Renal cortical epithelial cell (primary cell): ENCODE data around the gene BRIP1. TPM values are rescaled to one million over a fixed set of nuclear protein-coding genes. Genes with fewer than 3 reads are reported as not detected.
A peak's percentile ranks its signal among the peaks of the same experiment; 100 is the strongest.

Experiments used
- DNase-seq: peaks from one replicate; pipeline ENCODE4 v3.0.0-alpha.2; 2011; ENCODE audit warnings: low read depth
- total RNA-seq: library from RNA; depleted of rRNA; stranded (reverse); fragments of >200 nt; gene quantifications from 2 replicates; pipeline ENCODE4 v1.2.3, GENCODE V29; 2014

Gene BRIP1
- total RNA-seq, 1 donor from 2014 or later, result 1.5 TPM

GRCh38 chr17:61758430-61758829 is 104.9 kb downstream of the BRIP1 start:
- no peak for DNase-seq

- DNase-seq, result no peak
Measured at GRCh38 chr17:61757168-61757567, 106.2 kb downstream of the BRIP1 start.

GRCh38 chr17:61756561-61756960 is 106.8 kb downstream of the BRIP1 start:
- DNase-seq, result no peak

GRCh38 chr17:61755668-61756067 is 107.7 kb downstream of the BRIP1 start:
- no peak for DNase-seq

- DNase-seq, result no peak
Measured at GRCh38 chr17:61755078-61755477, 108.2 kb downstream of the BRIP1 start.

- no peak for DNase-seq
Measured at GRCh38 chr17:61754124-61754523, 109.2 kb downstream of the BRIP1 start.

- no peak for DNase-seq
Measured at GRCh38 chr17:61753696-61754095, 109.6 kb downstream of the BRIP1 start.

GRCh38 chr17:61750656-61751055 is 112.7 kb downstream of the BRIP1 start:
- DNase-seq, result no peak

GRCh38 chr17:61749823-61750404 is 113.4 kb downstream of the BRIP1 start:
- no peak for DNase-seq

GRCh38 chr17:61746248-61746985 is 116.9 kb downstream of the BRIP1 start:
- DNase-seq, result no peak

GRCh38 chr17:61744804-61745203 is 118.5 kb downstream of the BRIP1 start:
- DNase-seq, result no peak

- DNase-seq, result no peak
Measured at GRCh38 chr17:61744252-61744651, 119.1 kb downstream of the BRIP1 start.

- no peak for DNase-seq
Measured at GRCh38 chr17:61743766-61744165, 119.6 kb downstream of the BRIP1 start.

- DNase-seq, result no peak
Measured at GRCh38 chr17:61739002-61739401, 124.3 kb downstream of the BRIP1 start.

GRCh38 chr17:61738249-61738648 is 125.1 kb downstream of the BRIP1 start:
- DNase-seq, result no peak

- DNase-seq, result no peak
Measured at GRCh38 chr17:61737820-61738219, 125.5 kb downstream of the BRIP1 start.

- DNase-seq, result peak; percentile 7
Measured at GRCh38 chr17:61736438-61736837, 126.9 kb downstream of the BRIP1 start.

- no peak for DNase-seq
Measured at GRCh38 chr17:61735807-61736206, 127.5 kb downstream of the BRIP1 start.

GRCh38 chr17:61734466-61734865 is 128.9 kb downstream of the BRIP1 start:
- DNase-seq, result no peak

- no peak for DNase-seq
Measured at GRCh38 chr17:61734012-61734411, 129.3 kb downstream of the BRIP1 start.

- DNase-seq, result no peak
Measured at GRCh38 chr17:61733021-61733420, 130.3 kb downstream of the BRIP1 start.

GRCh38 chr17:61732169-61732568 is 131.2 kb downstream of the BRIP1 start:
- DNase-seq, result no peak

GRCh38 chr17:61731330-61731729 is 132.0 kb downstream of the BRIP1 start:
- DNase-seq, result no peak
